ENCODE measurements around the gene SPAG5. TPM values are rescaled to one million over a fixed set of nuclear protein-coding genes. Genes with fewer than 3 reads are reported as not detected.

The SPAG5 gene
- total RNA-seq, 1 experiment from 2014 or later, result 113 TPM

DNA sequence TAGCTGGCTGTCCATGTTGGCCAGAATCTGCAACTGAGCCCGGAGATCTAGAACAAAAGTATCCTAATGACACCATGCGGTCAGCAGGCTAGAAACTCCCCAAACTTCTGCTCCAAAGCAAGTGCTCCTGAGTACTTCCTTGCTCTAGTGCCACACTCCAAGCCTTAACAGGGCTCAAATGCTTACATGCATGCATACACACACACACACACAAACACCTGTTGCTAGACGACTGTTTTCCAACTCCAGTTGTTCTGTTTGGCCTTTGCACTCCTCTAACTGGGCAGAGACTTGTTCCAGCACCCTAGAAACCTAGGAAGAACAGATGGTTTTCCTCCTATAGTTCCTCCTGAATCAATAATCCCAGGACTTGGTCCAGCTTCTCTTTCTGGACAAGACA, 14.4 kb downstream of the SPAG5 start:
- no peak overlapping the region for H3K4me3 ChIP-seq (ENCODE audit: low read depth, low read length)
- Mint-ChIP-seq H3K36me3 (ENCODE audit: insufficient read depth, unreplicated experiment) (peaks cover 37% of the 10 kb centered on the region), H3K4me1 (ENCODE audit: low read depth, unreplicated experiment) (peaks cover 6% of the 10 kb centered on the region), H3K9me3 (ENCODE audit: unreplicated experiment) (no peaks in the 10 kb centered on the region), H3K27me3 (ENCODE audit: insufficient read depth, unreplicated experiment) (no peaks in the 10 kb centered on the region), H3K27ac (ENCODE audit: unreplicated experiment) (no peak overlapping the region), H3K4me3 (ENCODE audit: unreplicated experiment) (no peak overlapping the region)
- DNase-seq, result no peak
- CTCF ChIA-PET, result no interaction called here
- no peaks in the 10 kb centered on the region for H3K4me1 ChIP-seq
- no TSS peak for BruUV-seq (replicated peaks)
- TF ChIP-seq, protein P1, sequence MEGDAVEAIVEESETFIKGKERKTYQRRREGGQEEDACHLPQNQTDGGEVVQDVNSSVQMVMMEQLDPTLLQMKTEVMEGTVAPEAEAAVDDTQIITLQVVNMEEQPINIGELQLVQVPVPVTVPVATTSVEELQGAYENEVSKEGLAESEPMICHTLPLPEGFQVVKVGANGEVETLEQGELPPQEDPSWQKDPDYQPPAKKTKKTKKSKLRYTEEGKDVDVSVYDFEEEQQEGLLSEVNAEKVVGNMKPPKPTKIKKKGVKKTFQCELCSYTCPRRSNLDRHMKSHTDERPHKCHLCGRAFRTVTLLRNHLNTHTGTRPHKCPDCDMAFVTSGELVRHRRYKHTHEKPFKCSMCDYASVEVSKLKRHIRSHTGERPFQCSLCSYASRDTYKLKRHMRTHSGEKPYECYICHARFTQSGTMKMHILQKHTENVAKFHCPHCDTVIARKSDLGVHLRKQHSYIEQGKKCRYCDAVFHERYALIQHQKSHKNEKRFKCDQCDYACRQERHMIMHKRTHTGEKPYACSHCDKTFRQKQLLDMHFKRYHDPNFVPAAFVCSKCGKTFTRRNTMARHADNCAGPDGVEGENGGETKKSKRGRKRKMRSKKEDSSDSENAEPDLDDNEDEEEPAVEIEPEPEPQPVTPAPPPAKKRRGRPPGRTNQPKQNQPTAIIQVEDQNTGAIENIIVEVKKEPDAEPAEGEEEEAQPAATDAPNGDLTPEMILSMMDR (IDR thresholded peaks at IDR 0.05; ENCODE audit: insufficient read depth in 1 of 2, low read depth in 1 of 2, low read length in 1 of 2, severe bottlenecking in 1 of 2, unreplicated experiment in 1 of 2), result no peak
- POLR2A ChIA-PET, result interaction anchor here (1.2 kb wide), 1 partner anchor 15 kb away, joined by 3 read pairs; no protein-coding TSS in a partner anchor
- no peaks in the 10 kb centered on the region for H3K9me3 ChIP-seq
- H3K36me3 ChIP-seq (ENCODE audit: control insufficient read depth, insufficient read depth, low read length), result peaks cover 14% of the 10 kb centered on the region
- no peaks in the 10 kb centered on the region for H3K27me3 ChIP-seq (replicated peaks; ENCODE audit: control insufficient read depth, insufficient read depth, low read length)
- intact Hi-C loops (cut with micrococcal nuclease; ENCODE audit: unreplicated experiment), result no loop called here

- TF ChIP-seq, protein P1 (IDR thresholded peaks at IDR 0.05; ENCODE audit: insufficient read depth in 1 of 2, low read depth in 1 of 2, low read length in 1 of 2, severe bottlenecking in 1 of 2, unreplicated experiment in 1 of 2), result no peak
- H3K36me3 Mint-ChIP-seq (ENCODE audit: insufficient read depth, unreplicated experiment), result peaks cover 28% of the 10 kb centered on the region
- Histone ChIP-seq H3K27me3 (replicated peaks; ENCODE audit: control insufficient read depth, insufficient read depth, low read length) (no peaks in the 10 kb centered on the region), H3K9me3 (no peaks in the 10 kb centered on the region), H3K4me3 (ENCODE audit: low read depth, low read length) (no peak overlapping the region), H3K36me3 (ENCODE audit: control insufficient read depth, insufficient read depth, low read length) (peaks cover 14% of the 10 kb centered on the region), H3K4me1 (no peaks in the 10 kb centered on the region)
- DNase-seq, result no peak
- H3K4me1 Mint-ChIP-seq (ENCODE audit: low read depth, unreplicated experiment), result peaks cover 6% of the 10 kb centered on the region
- CTCF ChIA-PET, result interaction anchor here (0.7 kb wide), 1 partner anchor 88 kb away, joined by 3 read pairs; no protein-coding TSS in a partner anchor
- H3K27me3 Mint-ChIP-seq (ENCODE audit: insufficient read depth, unreplicated experiment), result no peaks in the 10 kb centered on the region
- H3K4me3 Mint-ChIP-seq (ENCODE audit: unreplicated experiment), result no peak overlapping the region
- intact Hi-C loops (cut with micrococcal nuclease; ENCODE audit: unreplicated experiment), result no loop called here
- POLR2A ChIA-PET, result no interaction called here
- no TSS peak for BruUV-seq (replicated peaks)
- no peak overlapping the region for H3K27ac Mint-ChIP-seq (ENCODE audit: unreplicated experiment)
- H3K9me3 Mint-ChIP-seq (ENCODE audit: unreplicated experiment), result no peaks in the 10 kb centered on the region
Observed at GRCh38 chr17:28582513-28582912, 16.3 kb downstream of the SPAG5 start.

DNA sequence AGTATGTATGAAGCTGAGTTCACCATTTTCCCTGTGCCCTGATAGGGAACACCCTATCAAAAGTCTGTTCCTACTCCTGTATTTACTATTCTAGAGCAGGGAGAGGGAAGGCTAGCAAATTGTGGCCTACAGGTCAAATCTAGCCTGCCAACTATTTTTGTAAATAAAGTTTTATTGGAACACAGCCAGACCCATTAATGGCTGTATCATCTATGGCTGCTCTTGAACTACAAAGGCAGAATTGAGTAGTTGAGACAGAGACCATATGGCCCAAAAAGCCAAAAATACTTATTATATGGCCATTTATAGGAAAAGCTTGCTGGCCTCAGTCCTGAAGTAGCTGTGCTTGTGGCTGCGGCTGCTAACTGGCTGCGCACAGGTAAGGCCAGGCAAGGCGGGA, 17.9 kb downstream of the SPAG5 start:
- Mint-ChIP-seq H3K4me3 (ENCODE audit: unreplicated experiment) (no peak overlapping the region), H3K9me3 (ENCODE audit: unreplicated experiment) (no peaks in the 10 kb centered on the region), H3K27me3 (ENCODE audit: insufficient read depth, unreplicated experiment) (no peaks in the 10 kb centered on the region), H3K4me1 (ENCODE audit: low read depth, unreplicated experiment) (peaks cover 11% of the 10 kb centered on the region), H3K36me3 (ENCODE audit: insufficient read depth, unreplicated experiment) (peaks cover 20% of the 10 kb centered on the region), H3K27ac (ENCODE audit: unreplicated experiment) (no peak overlapping the region)
- H3K27me3 ChIP-seq (replicated peaks; ENCODE audit: control insufficient read depth, insufficient read depth, low read length), result no peaks in the 10 kb centered on the region
- TF ChIP-seq, protein P1 (IDR thresholded peaks at IDR 0.05; ENCODE audit: insufficient read depth in 1 of 2, low read depth in 1 of 2, low read length in 1 of 2, severe bottlenecking in 1 of 2, unreplicated experiment in 1 of 2), result no peak
- H3K36me3 ChIP-seq (ENCODE audit: control insufficient read depth, insufficient read depth, low read length), result peaks cover 14% of the 10 kb centered on the region
- H3K4me1 ChIP-seq, result peaks cover 11% of the 10 kb centered on the region
- no TSS peak for BruUV-seq (replicated peaks)
- POLR2A ChIA-PET, result no interaction called here
- H3K4me3 ChIP-seq (ENCODE audit: low read depth, low read length), result no peak overlapping the region
- CTCF ChIA-PET, result no interaction called here
- H3K9me3 ChIP-seq, result no peaks in the 10 kb centered on the region
- DNase-seq, result no peak
- intact Hi-C loops (cut with micrococcal nuclease; ENCODE audit: unreplicated experiment), result no loop called here

Measured in Caco-2 (cell line).